ENCODE data around the gene C1orf174. TPM values are rescaled to one million over a fixed set of nuclear protein-coding genes. Genes with fewer than 3 reads are reported as not detected.

The C1orf174 gene
- total and polyA plus RNA-seq, 2 donors (not counting 1 experiment from before 2014, with no cell fraction given), result 24.1 to 39.6 TPM

- no peak for DNase-seq (ENCODE audit: low read depth in 2 of 2)
These were observed 40.1 kb upstream of the C1orf174 start for GRCh38 chr1:3940081-3940753.

DNA sequence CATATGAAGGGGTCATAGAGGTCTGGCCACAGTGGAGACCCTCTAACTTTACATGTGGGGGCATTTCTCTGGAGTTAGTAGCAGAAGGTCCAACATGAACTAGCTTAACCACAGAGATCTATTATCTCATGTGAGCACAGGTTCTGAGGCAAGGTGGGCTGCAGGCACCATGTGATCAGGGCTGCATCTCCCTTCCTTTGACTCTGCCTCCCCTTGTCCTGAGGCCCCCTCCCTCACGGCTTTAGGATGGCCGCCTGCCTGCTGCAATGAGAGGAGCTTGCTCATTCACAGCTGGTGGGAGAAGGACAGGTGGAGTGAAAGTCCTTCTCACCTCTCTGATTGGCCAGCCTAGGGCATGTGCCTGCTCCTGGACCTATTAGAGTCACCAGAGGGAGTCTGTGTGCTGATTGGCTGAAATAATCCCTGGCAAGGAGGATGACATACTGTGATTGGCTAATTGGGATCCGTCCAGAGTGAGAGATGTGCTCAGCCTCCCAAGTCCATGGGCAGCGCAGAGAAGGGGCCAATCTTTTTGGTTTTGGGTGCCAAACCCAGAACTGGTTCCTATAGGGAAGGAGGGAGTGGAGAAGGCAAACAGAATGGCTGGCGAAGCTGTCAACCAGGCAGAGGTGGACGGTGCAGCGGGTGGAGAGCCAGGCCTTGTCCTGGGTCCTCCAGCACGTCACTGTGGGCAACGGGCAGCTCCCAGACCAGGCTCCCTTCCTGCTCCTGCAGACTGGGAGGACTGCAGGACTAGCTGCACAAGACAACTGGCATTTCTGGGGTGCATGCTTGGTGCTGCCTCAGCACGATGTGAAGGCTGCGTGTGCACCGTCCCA is 39.4 kb upstream of the C1orf174 start:
- no peaks in the 10 kb centered on the region for H3K79me2 ChIP-seq (ENCODE audit: control insufficient read depth, insufficient read depth, low read length)
- TF ChIP-seq, protein P1, sequence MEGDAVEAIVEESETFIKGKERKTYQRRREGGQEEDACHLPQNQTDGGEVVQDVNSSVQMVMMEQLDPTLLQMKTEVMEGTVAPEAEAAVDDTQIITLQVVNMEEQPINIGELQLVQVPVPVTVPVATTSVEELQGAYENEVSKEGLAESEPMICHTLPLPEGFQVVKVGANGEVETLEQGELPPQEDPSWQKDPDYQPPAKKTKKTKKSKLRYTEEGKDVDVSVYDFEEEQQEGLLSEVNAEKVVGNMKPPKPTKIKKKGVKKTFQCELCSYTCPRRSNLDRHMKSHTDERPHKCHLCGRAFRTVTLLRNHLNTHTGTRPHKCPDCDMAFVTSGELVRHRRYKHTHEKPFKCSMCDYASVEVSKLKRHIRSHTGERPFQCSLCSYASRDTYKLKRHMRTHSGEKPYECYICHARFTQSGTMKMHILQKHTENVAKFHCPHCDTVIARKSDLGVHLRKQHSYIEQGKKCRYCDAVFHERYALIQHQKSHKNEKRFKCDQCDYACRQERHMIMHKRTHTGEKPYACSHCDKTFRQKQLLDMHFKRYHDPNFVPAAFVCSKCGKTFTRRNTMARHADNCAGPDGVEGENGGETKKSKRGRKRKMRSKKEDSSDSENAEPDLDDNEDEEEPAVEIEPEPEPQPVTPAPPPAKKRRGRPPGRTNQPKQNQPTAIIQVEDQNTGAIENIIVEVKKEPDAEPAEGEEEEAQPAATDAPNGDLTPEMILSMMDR (conservative IDR thresholded peaks at IDR 0.05 in 1 of 2, IDR thresholded peaks at IDR 0.05 in 1 of 2; ENCODE audit: low read depth in 1 of 2, low read length in 2 of 2), result no peak
- no peak for TF ChIP-seq EZH2 (IDR thresholded peaks at IDR 0.05; ENCODE audit: low read length, missing control alignments)
- no peak overlapping the region for H3K9ac ChIP-seq (ENCODE audit: insufficient read depth, low read length)
- H3K4me2 ChIP-seq (ENCODE audit: extremely low read depth, insufficient read depth, low read length), result no peak overlapping the region
- H3K9me3 ChIP-seq (ENCODE audit: control insufficient read depth, insufficient read depth, low read depth, low read length), result no peaks in the 10 kb centered on the region
- H4K20me1 ChIP-seq (ENCODE audit: control insufficient read depth, extremely low read depth, insufficient read depth, low read length), result no peaks in the 10 kb centered on the region
- no peak overlapping the region for H3K27ac ChIP-seq (ENCODE audit: insufficient read depth, low read length)
- H3K4me1 ChIP-seq (ENCODE audit: control insufficient read depth, extremely low read depth, insufficient read depth, low read length), result no peaks in the 10 kb centered on the region
- no peaks in the 10 kb centered on the region for H3K36me3 ChIP-seq (ENCODE audit: control insufficient read depth, insufficient read depth, low read length)
- no peak overlapping the region for H3K4me3 ChIP-seq (replicated peaks in 1 of 4; ENCODE audit: control extremely low read depth in 1 of 4, insufficient read depth in 1 of 4, low read depth in 3 of 4, low read length in 4 of 4)
- H2AFZ ChIP-seq (ENCODE audit: low read length), result no peak overlapping the region
- DNase-seq (ENCODE audit: low read depth in 2 of 2), result no peak
- H3K27me3 ChIP-seq (ENCODE audit: control insufficient read depth, insufficient read depth, low read length), result no peaks in the 10 kb centered on the region

More at GRCh38 chr1:3940081-3940753, 40.1 kb upstream of the C1orf174 start:
- no peaks in the 10 kb centered on the region for H3K79me2 ChIP-seq (ENCODE audit: control insufficient read depth, insufficient read depth, low read length)
- no peaks in the 10 kb centered on the region for H3K4me1 ChIP-seq (ENCODE audit: control insufficient read depth, extremely low read depth, insufficient read depth, low read length)
- H3K36me3 ChIP-seq (ENCODE audit: control insufficient read depth, insufficient read depth, low read length), result no peaks in the 10 kb centered on the region
- H3K9me3 ChIP-seq (ENCODE audit: control insufficient read depth, insufficient read depth, low read depth, low read length), result no peaks in the 10 kb centered on the region
- H3K27me3 ChIP-seq (ENCODE audit: control insufficient read depth, insufficient read depth, low read length), result no peaks in the 10 kb centered on the region
- no peak for TF ChIP-seq EZH2 (IDR thresholded peaks at IDR 0.05; ENCODE audit: low read length, missing control alignments)
- TF ChIP-seq, protein P1 (conservative IDR thresholded peaks at IDR 0.05 in 1 of 2, IDR thresholded peaks at IDR 0.05 in 1 of 2; ENCODE audit: low read depth in 1 of 2, low read length in 2 of 2), result no peak
- H3K4me3 ChIP-seq (replicated peaks in 1 of 4; ENCODE audit: control extremely low read depth in 1 of 4, insufficient read depth in 1 of 4, low read depth in 3 of 4, low read length in 4 of 4), result no peak overlapping the region
- H3K9ac ChIP-seq (ENCODE audit: insufficient read depth, low read length), result no peak overlapping the region
- no peak overlapping the region for H2AFZ ChIP-seq (ENCODE audit: low read length)
- no peak overlapping the region for H3K4me2 ChIP-seq (ENCODE audit: extremely low read depth, insufficient read depth, low read length)
- no peak overlapping the region for H3K27ac ChIP-seq (ENCODE audit: insufficient read depth, low read length)
- H4K20me1 ChIP-seq (ENCODE audit: control insufficient read depth, extremely low read depth, insufficient read depth, low read length), result no peaks in the 10 kb centered on the region

DNA sequence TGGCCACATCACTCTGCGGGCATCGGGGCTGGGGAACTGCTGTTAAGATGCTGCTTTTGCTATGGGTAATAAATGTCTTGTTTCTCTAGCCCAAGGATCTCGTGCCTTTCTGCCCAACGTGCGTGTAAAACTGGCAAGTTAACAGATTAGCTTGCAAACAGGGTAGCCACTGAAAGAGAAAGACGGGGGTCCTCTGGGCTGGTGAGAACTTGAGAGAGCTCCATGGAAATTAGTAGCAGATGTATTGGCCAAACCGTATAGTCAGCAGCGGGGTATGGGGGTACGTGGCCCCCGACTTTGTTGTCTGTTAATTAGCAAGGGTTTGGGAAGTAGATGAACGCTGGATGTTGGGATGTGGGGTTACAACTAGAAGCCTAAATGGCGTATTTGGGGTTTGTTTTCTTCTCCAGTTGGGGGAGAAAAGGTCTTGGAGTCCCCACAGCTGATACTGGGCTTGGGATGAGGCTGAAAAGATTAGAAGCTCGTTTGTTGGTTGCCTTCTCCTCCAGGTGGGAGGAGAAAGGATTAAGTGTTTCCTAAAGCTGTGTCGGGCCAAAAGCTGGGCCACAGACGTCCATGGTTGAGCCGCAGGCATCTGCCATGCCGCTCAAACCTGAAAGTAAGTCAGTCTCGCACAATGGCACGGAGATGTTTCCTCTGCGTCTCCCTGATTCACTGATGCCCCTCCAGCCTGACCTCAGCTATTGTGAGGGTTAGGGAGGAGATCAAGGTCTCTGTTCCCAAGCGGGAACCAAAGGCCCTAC is 32.3 kb upstream of the C1orf174 start:
- Histone ChIP-seq H3K9ac (ENCODE audit: insufficient read depth, low read length) (no peak overlapping the region), H3K79me2 (ENCODE audit: control insufficient read depth, insufficient read depth, low read length) (no peaks in the 10 kb centered on the region), H4K20me1 (ENCODE audit: control insufficient read depth, extremely low read depth, insufficient read depth, low read length) (no peaks in the 10 kb centered on the region), H3K36me3 (ENCODE audit: control insufficient read depth, insufficient read depth, low read length) (no peaks in the 10 kb centered on the region), H3K4me2 (ENCODE audit: extremely low read depth, insufficient read depth, low read length) (no peak overlapping the region), H3K27ac (ENCODE audit: insufficient read depth, low read length) (no peak overlapping the region), H3K4me3 (replicated peaks in 1 of 4; ENCODE audit: control extremely low read depth in 1 of 4, insufficient read depth in 1 of 4, low read depth in 3 of 4, low read length in 4 of 4) (no peak overlapping the region), H3K9me3 (ENCODE audit: control insufficient read depth, insufficient read depth, low read depth, low read length) (no peaks in the 10 kb centered on the region), H2AFZ (ENCODE audit: low read length) (no peak overlapping the region), H3K27me3 (ENCODE audit: control insufficient read depth, insufficient read depth, low read length) (no peaks in the 10 kb centered on the region), H3K4me1 (ENCODE audit: control insufficient read depth, extremely low read depth, insufficient read depth, low read length) (no peaks in the 10 kb centered on the region)
- TF ChIP-seq EZH2 (IDR thresholded peaks at IDR 0.05; ENCODE audit: low read length, missing control alignments), result no peak
- TF ChIP-seq, protein P1 (conservative IDR thresholded peaks at IDR 0.05 in 1 of 2, IDR thresholded peaks at IDR 0.05 in 1 of 2; ENCODE audit: low read depth in 1 of 2, low read length in 2 of 2), result no peak
- DNase-seq (ENCODE audit: low read depth in 2 of 2), result no peak

Data from fibroblast of lung (primary cell).